DMS53 treated with DMSO at 0.1 percent for 48 hours (cell line): Measurements from ENCODE around the gene ATCAY.
"Not testable (repeated sequence)": the region's sequence is repeated elsewhere in the genome, so short reads cannot be mapped to it uniquely, and the experiment has no call there.

ENCODE experiments used
- DNase-seq: peaks from one replicate; lab custom pipeline; 2025; ENCODE audit not compliant: unreplicated experiment; lab: John Stamatoyannopoulos, UW

The ATCAY gene

DNA sequence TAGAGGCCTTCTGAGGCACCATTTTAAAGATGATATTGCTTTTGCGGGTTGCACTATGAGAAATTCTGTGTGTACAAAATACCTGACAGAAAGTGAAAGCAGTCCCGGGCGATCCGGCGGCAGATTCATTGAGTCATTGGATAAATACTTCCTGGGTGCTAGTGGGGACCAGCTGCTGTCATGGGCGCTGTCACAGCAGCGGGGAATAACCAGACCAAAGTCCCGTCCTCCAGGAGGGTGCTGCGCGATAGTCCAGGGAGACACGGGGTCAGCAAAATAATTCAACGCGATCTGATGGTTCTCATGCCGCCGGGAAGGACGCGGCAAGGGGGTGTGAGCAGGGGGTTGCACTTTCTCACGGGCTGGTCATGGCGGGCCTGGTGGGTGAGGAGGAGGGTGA, 25.2 kb upstream of the ATCAY start:
- DNase-seq, result peak; percentile 60

DNA sequence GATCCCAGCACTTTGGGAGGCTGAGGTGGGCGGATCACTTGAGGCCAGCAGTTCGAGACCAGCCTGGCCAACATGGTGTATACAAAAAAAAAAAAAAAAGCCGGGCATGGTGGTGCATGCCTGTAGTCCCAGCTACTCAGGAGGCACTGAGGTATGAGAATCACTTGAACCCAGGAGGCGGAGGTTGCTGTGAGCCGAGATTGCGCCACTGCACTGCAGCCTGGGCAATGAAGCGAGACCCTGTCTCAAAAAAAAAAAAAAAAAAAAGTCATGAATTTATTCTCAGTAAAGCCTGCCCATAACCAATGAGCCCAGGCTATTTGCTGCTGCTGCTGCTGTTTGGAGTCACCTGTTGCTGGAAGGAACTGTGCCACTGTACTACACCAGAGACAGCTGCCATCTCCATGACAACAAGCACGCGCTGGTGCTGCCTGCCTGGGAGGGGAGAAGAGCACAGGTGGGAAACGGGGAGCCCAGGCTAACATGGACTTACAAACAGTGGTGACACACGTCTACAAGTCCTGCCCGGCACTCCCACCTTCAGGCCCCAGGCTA, 23.0 kb upstream of the ATCAY start:
- peak; percentile 7 for DNase-seq

DNA sequence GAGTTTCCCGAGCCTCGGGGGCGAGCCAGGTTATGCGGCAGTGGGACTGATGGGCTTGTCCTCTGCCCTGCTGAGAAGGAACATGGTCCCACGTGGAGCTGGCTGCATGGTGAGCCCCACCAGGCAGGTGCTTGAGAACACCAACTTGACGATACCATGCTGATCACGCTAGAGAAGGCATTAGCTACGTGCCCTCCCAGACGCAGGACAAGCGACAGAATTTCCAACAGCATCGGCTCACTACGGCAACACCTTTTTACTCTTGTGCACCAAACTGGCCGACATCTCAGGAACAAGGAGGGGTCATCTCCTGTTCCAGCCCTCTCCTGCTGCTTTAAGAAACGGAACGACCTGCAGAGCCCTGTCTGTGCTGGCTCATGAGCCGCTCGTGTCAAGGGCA, 20.0 kb upstream of the ATCAY start:
- DNase-seq, result no peak

DNA sequence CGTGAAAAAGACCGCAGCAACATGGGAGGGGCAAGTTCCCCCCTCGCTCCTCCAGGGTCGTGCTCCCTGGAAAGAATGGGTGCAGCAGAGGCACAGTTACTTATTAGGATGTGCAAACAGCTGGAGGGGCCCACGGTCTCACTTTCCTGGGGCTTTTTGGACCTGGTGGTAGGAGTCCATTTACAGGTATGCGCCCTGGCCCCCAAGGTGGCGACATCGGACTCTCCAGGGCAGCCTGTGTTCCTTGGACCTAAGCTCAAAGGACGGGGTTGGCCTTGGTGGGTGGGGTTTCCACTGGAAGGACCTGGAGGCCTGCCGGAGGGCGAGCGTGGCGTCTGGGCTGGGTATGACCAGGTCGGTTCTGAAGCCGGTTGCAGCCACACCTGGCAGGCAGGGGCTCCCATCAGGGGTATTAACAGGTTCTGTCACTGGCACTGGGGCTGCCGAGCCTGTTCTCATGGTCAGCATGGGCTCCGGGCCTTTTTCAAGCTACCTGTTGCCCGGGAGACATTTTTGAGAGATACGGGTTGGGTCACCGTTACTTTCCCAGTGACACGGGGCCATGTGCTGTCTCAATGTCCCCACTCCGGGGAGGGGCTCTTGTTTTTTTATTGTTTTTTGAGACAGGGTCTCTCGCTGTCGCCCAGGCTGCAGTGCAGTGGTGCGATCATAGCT, 17.5 kb upstream of the ATCAY start:
- DNase-seq, result no peak

DNA sequence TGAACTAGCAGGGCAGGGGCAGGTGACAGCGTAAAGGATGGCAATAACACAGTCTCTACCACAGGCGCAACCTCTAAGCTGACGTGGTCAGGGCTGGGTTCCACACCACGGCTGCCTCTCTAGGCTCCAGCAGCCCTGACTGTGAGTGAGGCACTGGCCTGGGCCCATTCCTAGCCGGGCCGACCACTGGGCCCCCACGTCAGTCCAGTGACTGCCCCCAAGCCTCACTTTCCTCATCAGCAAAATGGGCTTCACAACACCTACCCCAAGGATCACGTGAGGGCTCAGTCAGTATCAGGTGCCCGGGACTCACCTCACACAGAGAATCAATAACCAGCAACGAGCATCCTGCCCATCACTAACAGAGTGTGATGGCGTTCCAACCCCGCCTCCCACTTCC, 16.8 kb upstream of the ATCAY start:
- DNase-seq, result no peak

DNA sequence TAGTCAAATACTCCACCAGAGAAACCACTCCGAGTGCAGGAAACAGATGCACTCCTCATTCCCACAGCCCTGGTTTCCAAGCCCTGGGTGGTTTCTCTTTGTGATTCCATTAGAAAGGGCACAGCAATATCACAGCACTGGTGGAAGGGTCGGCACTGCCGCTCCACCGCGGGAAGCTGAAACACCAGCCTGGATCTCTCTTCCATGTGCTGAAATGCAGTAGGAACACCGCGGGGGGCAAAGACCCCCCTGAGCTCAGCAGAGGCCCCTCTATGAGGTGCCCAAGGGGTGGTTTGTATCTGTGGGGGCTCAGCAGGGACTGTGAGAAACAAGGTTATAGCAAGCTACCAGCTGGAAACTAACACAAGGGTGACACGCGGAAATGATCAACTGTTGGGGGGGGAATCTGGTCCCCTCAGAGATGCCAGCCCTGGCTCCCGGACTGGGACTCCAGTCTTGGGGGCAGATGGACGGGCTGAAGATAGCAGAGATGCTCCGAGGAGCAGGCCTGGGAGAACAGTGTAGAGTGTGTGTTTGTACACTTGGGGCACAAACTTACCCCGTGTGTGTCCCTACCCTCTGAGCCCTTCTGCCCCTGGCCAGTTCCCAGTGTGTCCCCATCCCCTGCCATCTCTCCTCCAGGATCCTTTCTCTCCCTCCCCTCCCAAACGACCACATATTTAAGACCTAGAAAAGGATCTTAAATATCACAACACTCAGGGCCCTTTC, 13.4 kb upstream of the ATCAY start:
- DNase-seq, result no peak

DNA sequence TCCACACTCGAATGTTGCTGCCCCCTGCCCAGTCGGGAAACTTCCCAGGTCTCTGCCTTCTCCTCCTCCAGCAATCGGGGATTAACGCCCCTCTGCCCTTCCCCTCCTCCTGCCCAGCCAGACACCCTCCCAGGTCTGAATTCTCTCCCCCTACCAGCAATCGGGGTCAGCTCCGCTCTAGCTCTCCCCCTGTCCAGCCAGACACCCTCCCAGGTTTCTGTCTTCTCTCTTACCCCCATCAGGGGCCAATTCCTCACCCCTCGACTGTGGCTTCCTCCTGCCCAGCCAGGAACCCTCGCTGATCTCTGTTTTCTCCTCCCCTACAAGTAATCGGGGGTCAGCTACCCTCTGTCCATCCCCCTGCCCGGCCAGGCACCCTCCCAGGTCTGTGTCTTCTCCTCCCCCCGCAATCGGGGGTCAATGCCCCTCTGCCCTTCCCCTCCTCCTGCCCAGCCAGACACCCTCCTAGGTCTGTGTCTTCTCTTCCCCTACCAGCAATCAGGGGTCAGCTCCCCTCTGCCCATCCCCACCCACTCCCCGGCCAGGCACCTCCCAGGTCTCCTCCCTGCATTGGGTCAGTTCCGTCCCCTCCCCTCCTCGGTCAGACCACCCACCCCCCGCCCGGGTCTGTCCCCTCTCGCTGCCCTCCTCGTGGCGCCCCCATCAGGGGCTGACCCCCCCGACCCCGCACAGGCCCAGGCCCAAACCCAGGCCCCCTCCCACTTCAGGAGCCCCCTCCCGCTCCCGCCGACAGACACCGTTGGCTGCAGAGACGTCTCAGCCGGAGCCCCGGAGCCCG, 12.3 kb upstream of the ATCAY start:
- no peak for DNase-seq

DNA sequence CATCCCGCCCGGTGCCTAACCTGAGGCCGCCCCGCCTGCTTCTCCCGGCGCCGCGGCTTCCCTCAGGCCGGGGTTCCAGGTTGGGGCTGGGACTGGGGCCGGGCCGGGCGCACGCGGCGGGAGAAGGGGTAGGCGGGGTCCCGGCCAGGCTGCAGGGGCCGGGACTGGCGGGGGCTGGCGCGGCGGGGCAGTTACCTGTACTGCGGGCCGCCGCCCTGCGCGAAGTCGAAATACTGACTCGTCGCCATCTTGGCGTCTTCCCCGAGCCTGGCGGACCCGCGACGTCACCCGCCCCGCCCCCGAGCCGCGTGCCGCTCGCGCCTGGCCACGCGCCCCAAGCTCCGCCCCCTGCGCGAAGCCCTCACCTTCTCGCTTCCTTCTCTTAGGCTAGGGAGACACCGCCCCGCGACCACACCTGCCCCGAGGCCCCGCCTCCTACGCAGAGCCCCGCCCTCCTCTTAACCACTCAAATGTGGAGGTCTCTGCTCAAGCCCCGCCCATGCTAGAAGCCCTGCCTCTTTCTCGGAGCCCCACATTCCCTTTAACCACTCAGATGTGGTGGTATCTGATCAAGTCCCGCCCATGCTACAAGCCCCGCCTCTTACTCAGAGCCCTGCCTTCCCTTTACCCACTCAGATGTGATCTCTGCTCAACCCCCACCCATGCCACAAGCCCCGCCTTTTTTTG, 11.6 kb upstream of the ATCAY start, which contains the start of gene ZFR2:
Gene ZFR2 (minus strand): TSS at position 269 of the 687 bp plus-strand sequence. CDS start 21 bp downstream, at position 248.
- no peak for DNase-seq

DNA sequence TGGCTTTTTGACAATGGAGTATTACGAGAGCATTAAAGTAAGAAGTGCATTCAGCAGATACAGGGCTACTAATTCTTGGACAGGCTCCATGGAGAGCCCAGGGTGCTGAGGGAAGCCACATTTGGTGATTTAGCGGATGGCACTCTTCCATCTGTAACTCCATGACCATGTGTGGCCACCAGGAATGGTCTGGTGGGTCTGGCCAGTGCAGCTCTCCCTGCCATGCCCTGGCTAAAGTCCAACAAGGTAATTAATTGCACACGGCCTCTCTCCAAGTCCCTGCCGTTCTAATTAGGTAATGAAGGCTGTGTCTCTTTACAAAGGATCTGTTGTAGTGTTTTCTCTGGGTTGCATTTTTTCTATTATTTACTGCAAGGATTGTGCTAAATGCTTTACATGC, 7.3 kb upstream of the ATCAY start:
- no peak for DNase-seq

DNA sequence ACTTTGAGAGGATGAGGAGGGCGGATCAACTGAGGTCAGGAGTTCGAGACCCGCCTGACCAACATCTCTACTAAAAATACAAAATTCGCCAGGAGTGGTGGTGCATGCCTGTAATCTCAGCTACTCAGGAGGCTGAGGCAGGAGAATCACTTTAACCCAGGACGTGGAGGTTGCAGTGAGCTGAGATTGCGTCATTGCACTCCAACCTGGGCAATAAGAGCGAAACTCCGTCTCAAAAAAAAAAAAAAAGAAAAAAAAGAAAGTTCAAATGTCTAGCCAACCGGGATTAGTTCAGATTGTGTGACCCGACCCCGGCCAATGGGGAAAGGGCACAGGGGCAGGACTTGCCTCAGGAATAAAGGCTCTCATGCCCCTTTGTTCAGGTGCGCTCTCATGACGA, 5.8 kb upstream of the ATCAY start:
- not testable (repeated sequence) for DNase-seq

DNA sequence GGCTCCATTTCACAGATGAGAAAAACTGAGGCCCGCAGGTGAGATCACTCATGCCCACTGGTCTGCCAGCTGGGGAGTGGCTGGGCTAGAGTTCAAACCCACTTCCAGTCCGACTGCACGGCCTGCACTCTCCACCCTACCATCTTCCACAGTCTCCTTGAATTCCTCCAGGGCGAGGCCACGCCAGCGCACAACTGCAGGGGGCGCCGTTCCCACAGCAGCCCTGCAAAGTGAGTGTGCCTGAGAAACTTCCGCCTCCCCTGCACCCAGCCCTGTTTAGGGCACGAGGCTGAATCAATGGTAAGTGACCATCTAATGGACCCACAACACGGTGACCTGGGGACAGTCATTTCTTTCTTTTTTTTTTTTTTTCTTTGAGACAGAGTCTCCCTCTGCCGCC, 829 bp upstream of the ATCAY start:
- no peak for DNase-seq

DNA sequence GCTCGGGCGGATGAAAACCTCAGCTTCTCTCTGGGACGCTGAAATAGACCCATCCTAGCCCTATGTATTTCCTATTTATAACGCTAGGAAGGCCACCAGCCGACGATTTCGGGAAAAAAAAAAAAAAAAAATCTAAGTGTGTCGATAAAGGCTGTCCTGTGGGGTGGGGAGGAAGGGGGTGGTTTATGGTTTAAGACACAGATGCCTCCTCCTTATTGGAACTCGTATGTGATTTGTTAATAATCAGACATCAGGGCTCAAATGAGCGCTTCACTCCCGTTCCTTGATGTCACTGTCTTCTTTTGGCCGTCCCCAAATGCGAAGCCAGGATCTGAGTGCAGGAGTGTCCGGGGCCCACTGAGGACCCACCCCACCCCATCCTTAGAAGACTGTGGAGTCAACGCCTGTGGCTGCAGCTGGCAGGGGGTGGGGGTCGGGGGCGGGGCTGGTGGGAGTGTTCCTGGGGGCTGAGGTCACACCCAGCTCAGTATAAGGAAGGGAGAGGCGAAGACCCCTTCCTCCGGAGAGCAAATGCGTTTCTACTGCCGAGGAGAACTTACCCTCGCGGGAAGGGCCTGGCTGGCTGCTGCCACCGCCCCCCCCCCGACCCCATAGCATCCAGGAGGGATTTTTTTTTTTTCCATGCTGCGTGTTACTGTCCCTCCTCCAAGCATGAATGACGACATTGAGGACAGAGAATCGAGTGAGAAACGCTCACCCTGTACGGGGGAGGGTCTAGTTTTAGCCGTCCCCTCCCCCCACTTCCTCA, 971 bp downstream of the ATCAY start:
- DNase-seq, result no peak

DNA sequence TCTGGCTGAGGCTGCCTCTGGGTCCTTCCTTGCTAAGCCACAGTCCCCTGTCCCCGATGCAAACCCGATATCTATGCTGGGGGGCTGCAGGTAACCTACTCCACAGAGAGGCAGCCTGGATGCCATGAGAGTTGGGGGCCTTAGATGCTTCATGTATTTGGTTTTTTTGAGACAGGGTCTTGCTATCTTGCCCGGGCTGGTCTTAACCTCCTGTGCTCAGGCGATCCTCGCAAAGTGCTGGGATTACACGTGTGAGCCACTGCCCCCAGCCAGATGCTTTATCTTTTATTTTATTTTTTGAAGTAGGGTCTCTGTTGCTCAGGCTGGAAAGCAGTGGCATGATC, 1.5 kb downstream of the ATCAY start:
- DNase-seq, result no peak

DNA sequence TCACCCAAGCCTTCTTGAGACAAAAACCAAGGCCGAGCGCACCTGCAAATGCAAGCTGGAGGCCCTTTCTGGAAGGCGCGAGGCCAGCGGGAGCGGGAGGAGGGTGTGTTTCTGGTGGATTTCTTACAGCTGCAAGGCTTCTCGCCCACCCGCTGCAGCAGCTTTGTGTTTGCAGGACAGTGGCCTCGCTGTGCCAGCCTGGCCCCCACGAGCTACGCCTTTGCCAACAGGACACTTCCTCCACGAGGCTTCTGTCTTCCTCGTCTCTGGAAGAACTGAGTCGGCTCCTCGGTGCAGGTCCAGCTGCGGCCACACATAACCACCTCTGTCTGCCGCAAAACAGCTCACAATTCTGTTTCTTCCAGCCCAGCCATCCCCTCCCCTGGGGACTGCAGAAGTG, 10.1 kb downstream of the ATCAY start:
- no peak for DNase-seq

DNA sequence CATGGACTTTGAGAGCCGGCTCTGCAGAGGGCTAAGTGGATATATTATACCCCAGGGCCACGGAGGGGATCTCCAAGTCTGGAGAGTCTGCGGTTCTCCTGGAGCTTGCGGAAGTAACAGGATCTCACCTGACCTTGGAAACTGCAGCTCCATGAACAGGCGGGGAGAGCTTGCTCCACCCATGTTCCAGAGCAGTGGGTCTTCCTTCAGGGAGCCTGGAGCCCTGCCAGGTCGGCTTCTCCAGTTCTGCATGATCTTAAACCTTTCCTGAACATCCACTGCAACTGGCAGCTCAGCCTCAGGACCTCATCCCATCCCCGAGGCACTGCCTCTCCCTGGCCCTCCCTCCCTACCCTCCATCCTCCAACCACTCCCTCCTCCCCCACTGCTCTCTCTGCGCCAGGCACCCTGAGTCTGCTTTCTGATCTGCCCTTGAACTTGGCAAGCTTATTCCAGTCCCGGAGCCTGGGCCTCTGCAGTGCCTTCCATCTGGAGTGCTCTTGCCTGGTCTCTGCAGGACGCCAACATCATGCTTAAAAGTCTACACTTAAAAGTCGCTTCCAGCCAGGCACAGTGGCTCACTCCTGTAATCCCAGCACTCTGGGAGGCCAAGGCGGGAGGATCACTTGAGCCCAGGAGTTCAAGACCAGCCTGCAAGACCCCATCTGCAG, 13.2 kb downstream of the ATCAY start:
- no peak for DNase-seq

DNA sequence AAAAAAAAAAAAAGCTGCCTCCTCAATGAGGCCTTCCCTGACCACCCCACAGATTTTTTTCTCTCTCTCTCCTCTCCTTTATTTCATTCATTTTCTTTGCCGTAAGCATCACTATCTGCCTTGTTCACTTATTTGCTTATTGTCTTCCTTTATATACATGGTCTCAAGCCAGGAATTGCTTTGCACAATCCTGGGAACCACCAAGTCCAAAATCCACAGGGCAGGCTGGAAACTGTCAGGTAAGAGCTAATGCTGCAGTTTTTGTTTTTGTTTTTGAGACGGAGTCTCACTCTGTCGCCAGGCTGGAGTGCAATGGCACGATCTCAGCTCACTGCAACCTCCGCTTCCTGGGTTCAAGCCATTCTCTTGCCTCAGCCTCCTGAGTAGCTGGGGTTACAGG, 14.5 kb downstream of the ATCAY start:
- DNase-seq, result not testable (repeated sequence)

DNA sequence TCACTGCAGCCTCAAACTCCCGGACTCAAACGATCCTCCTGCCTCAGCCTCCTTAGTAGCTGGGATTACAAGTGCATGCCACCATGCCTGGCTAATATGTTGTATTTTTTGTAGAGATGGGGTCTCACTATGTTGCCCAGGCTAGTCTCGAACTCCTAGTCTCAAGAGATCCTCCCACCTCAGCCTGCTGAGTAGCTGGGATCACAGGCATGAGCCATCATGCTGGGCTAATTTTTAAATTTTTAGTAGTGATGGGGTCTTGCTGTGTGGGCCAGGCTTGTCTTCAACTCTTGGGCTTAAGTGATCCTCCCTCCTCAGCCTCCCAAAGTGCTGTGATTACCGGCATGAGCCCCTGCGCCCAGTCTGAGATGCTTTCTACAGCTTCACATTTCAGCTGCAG, 15.3 kb downstream of the ATCAY start:
- DNase-seq, result no peak

DNA sequence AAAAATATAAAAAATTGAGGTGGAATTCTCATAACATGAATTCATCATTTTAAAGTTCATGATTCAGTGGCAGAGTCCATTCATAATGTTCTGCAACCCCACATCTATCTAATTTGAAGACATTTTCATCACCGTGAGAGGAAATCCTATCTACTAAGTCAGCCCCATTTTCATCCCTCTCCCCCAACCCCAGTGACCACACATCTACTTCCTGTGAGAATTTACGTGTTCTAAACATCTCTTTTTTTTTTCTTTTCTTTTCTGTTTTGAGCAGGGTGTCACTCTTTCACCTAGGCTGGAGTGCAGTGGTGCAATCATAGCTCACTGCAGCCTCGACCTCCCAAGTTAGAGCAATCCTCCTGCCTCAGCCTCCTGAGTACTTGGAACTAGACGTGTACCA, 17.5 kb downstream of the ATCAY start:
- DNase-seq, result no peak

DNA sequence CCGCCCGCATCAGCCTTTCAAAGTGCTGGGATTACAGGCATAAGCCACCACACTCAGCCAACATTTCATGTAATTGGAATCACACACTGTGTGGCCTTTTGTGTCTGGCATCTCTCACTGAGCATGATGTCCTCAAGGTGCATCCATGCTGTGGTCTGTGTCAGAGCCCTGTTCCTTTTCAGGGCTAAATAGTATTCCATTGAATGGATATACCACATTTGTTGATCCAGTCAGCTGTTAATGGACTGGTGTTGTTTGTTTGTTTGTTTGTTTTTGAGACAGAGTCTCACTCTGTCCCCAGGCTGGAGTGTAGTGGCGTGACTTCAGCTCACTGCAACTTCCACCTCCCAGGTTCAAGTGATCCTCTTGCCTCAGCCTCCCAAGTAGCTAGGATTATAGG, 17.9 kb downstream of the ATCAY start:
- no peak for DNase-seq
